PC-9 (cell line): ENCODE results near the gene PDE11A. TPM values are rescaled to one million over a fixed set of nuclear protein-coding genes. Genes with fewer than 3 reads are reported as not detected.

Experiments used
- BruUV-seq: library from RNA; stranded (reverse); fragments of 400-500 nt; replicated peaks from 2 replicates; lab custom pipeline; 2021; lab: Mats Ljungman, UMichigan
- CTCF ChIA-PET: fragments of 300-600 bp; sonication (Branson Sonifier 250); formaldehyde crosslinking; loops from one replicate; lab custom pipeline; 2022; ENCODE audit warnings: antibody characterized with exemption; lab: Charles Lee
- POLR2A ChIA-PET: fragments of 300-600 bp; sonication (Branson Sonifier 250); formaldehyde crosslinking; loops from one replicate; lab custom pipeline; 2022; ENCODE audit warnings: antibody characterized with exemption; ENCODE audit not compliant: unreplicated experiment; lab: Charles Lee
- DNase-seq, 2 experiments: peaks; one replicate each; pipeline versions ENCODE4 v3.0.0 to v3.0.0-alpha.2; 2015 to 2022; ENCODE audit warnings: mixed read lengths in 1 of 2
- H2AFZ ChIP-seq: fragments of 200-600 bp; sonication (generic); 2 replicates; pipeline ENCODE4 v1.8.1; 2017; ENCODE audit warnings: antibody characterized with exemption
- H3F3A ChIP-seq: fragments of 200-600 bp; sonication (generic); 2 replicates; pipeline ENCODE4 v1.8.1; 2017; ENCODE audit warnings: antibody characterized with exemption, mild to moderate bottlenecking, low read depth; ENCODE audit not compliant: insufficient read depth
- H3K27ac ChIP-seq: fragments of 200-600 bp; sonication (generic); 2 replicates; pipeline ENCODE4 v1.6.1; 2016; ENCODE audit warnings: mixed run types
- H3K27me3 ChIP-seq: fragments of 200-600 bp; sonication (generic); 2 replicates; pipeline ENCODE4 v1.6.1; 2016; ENCODE audit warnings: low read depth, mixed run types; ENCODE audit not compliant: insufficient read depth
- H3K36me3 ChIP-seq: fragments of 200-600 bp; sonication (generic); 2 replicates; pipeline ENCODE4 v1.6.1; 2016; ENCODE audit warnings: low read depth, mixed run types
- H3K4me1 ChIP-seq: fragments of 200-600 bp; sonication (generic); replicated peaks from 2 replicates; pipeline ENCODE4 v1.6.1; 2016; ENCODE audit warnings: mixed run types; ENCODE audit not compliant: insufficient read depth
- H3K4me2 ChIP-seq: fragments of 200-600 bp; sonication (generic); 2 replicates; pipeline ENCODE4 v1.6.1; 2017; ENCODE audit warnings: mixed run types
- H3K4me3 ChIP-seq: fragments of 200-600 bp; sonication (generic); 2 replicates; pipeline ENCODE4 v1.6.1; 2016; ENCODE audit warnings: mixed run types
- H3K79me2 ChIP-seq: fragments of 200-600 bp; sonication (generic); 2 replicates; pipeline ENCODE4 v1.6.1; 2017; ENCODE audit warnings: low read depth, mixed run types
- H3K9me2 ChIP-seq: fragments of 200-600 bp; sonication (generic); 2 replicates; pipeline ENCODE4 v1.8.1; 2017; ENCODE audit warnings: mild to moderate bottlenecking; ENCODE audit not compliant: insufficient read depth
- H3K9me3 ChIP-seq: fragments of 200-600 bp; sonication (generic); 2 replicates; pipeline ENCODE4 v1.8.1; 2016; ENCODE audit warnings: low read depth; ENCODE audit not compliant: insufficient read depth
- H4K20me1 ChIP-seq: fragments of 200-600 bp; sonication (generic); 2 replicates; pipeline ENCODE4 v1.8.1; 2017; ENCODE audit not compliant: insufficient read depth
- EZH2 ChIP-seq: fragments of 200-600 bp; sonication (generic); IDR thresholded peaks from 2 replicates; pipeline ENCODE4 v1.8.0; 2017; ENCODE audit warnings: antibody characterized with exemption, low read depth
- intact Hi-C: fragments of 100-400 bp; cut with micrococcal nuclease; formaldehyde crosslinking; loops from one replicate; pipeline ENCODE4 v1.10.0; 2022; ENCODE audit not compliant: unreplicated experiment
- total RNA-seq: library from RNA; stranded (reverse); gene quantifications from 2 replicates; pipeline ENCODE4 v1.2.3, GENCODE V29; 2021
- TF ChIP-seq, protein P1 (sequence below): fragments of 200-600 bp; sonication (generic); conservative IDR thresholded peaks from 2 replicates; pipeline ENCODE4 v1.6.1; 2017; ENCODE audit warnings: mixed run types, antibody characterized with exemption, mild to moderate bottlenecking, moderate library complexity

Gene PDE11A
- total RNA-seq, 1 experiment from 2014 or later = 1.4 TPM

DNA sequence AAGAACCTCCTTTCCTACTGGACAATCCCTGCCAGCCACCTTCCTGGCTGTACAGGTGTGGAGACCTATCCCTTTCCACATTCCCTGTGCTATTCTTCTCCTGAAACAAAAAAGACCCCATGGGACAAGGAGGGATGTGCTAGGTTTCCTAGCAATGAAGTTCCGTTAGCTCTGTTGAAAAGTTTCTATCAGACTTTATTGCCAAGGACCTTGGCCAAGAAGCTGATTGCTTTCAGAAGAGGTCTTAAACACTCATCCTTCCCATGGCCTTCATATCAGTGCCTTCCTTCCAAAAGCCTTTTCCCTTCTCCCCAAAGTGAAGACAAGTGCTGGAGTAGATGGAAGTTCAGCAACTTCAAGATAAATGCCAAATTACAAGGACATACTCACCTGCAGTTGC, 485.2 kb downstream of the PDE11A start:
- H3K27ac ChIP-seq = no peak overlapping the region
- H3K4me3 ChIP-seq = no peak overlapping the region
- POLR2A ChIA-PET = no interaction called here
- CTCF ChIA-PET = no interaction called here
- H3F3A ChIP-seq = no peaks in the 10 kb centered on the region
- no peaks in the 10 kb centered on the region for H3K36me3 ChIP-seq
- H4K20me1 ChIP-seq = no peaks in the 10 kb centered on the region
- TF ChIP-seq EZH2 = no peak
- TF ChIP-seq, protein P1, sequence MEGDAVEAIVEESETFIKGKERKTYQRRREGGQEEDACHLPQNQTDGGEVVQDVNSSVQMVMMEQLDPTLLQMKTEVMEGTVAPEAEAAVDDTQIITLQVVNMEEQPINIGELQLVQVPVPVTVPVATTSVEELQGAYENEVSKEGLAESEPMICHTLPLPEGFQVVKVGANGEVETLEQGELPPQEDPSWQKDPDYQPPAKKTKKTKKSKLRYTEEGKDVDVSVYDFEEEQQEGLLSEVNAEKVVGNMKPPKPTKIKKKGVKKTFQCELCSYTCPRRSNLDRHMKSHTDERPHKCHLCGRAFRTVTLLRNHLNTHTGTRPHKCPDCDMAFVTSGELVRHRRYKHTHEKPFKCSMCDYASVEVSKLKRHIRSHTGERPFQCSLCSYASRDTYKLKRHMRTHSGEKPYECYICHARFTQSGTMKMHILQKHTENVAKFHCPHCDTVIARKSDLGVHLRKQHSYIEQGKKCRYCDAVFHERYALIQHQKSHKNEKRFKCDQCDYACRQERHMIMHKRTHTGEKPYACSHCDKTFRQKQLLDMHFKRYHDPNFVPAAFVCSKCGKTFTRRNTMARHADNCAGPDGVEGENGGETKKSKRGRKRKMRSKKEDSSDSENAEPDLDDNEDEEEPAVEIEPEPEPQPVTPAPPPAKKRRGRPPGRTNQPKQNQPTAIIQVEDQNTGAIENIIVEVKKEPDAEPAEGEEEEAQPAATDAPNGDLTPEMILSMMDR = no peak
- no peaks in the 10 kb centered on the region for H3K9me2 ChIP-seq
- no peaks in the 10 kb centered on the region for H3K79me2 ChIP-seq
- H3K4me2 ChIP-seq = no peak overlapping the region
- no peak overlapping the region for H2AFZ ChIP-seq
- no TSS peak for BruUV-seq
- no peak for DNase-seq
- H3K27me3 ChIP-seq = no peaks in the 10 kb centered on the region
- intact Hi-C loops = no loop called here
- H3K4me1 ChIP-seq = no peaks in the 10 kb centered on the region
- H3K9me3 ChIP-seq = no peaks in the 10 kb centered on the region

DNA sequence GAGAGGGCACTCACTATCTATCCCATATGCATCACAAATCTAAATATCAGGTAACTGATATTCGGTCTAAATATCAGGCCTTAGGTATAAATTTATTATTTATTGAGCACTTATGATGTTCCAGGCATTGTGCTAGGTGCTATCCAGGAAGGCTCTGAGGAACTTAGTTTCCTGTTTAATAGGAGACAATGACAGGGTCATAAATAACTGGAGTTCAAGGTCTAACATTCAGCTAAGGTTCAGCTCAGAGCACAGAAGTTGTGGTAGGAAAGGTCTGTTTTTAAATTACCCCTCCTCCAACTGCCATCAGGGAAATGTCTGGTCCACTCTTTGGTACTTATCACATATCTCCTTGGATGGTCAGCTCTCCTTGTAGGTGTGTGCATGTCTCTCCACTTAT, 486.4 kb downstream of the PDE11A start:
- Histone ChIP-seq H3K9me2 (no peaks in the 10 kb centered on the region), H3K27ac (no peak overlapping the region), H2AFZ (no peak overlapping the region), H3K4me3 (no peak overlapping the region), H3K4me1 (no peaks in the 10 kb centered on the region), H3K4me2 (no peak overlapping the region), H3F3A (no peaks in the 10 kb centered on the region), H4K20me1 (no peaks in the 10 kb centered on the region), H3K36me3 (no peaks in the 10 kb centered on the region), H3K79me2 (no peaks in the 10 kb centered on the region), H3K9me3 (no peaks in the 10 kb centered on the region), H3K27me3 (no peaks in the 10 kb centered on the region)
- ChIA-PET POLR2A (no interaction called here), CTCF (no interaction called here)
- intact Hi-C loops = no loop called here
- no peak for TF ChIP-seq EZH2
- TF ChIP-seq, protein P1 = no peak
- no peak for DNase-seq
- no TSS peak for BruUV-seq

DNA sequence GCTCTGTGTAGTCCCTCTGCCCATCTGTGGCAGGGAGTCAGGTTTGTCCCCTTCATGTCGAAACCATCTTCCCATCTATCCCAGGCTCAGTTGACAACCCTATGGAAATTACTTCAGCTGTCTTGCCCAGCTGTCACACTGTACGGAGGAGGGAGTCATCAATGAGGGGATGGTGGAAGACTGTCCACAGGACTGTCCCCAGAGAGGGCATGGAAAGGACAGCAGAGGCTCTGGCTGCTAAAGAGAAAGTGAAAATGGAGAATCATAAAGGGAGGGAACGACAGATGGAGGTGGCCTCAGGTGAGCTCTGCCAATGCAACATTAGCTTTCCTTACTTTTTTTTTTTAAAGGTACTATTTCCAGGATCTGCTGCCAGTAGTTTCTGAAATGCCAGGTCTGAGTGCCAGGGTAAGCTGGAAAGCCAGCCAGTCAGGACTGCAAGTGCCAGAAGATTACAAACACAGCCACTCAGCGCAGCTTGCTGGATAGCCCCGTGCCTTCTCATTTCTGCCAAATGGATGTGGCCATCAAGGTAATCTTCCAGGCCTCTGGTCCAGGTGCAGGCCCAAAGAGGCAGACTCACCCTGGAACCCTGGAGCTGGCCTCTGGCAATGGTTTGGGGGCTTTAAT, 487.2 kb downstream of the PDE11A start:
- Histone ChIP-seq H3K27ac (no peak overlapping the region), H3K36me3 (no peaks in the 10 kb centered on the region), H3K4me3 (no peak overlapping the region), H3K9me3 (no peaks in the 10 kb centered on the region), H3K4me2 (0 out of 2 replicates have a peak overlapping the region, but pooled peaks have one; percentile 12), H3K27me3 (no peaks in the 10 kb centered on the region), H3K4me1 (no peaks in the 10 kb centered on the region), H3F3A (no peaks in the 10 kb centered on the region), H3K79me2 (no peaks in the 10 kb centered on the region), H3K9me2 (no peaks in the 10 kb centered on the region), H4K20me1 (no peaks in the 10 kb centered on the region), H2AFZ (no peak overlapping the region)
- ChIA-PET POLR2A (no interaction called here), CTCF (no interaction called here)
- TF ChIP-seq EZH2 = no peak
- TF ChIP-seq, protein P1 = no peak
- DNase-seq = no peak
- intact Hi-C loops = no loop called here
- no TSS peak for BruUV-seq
